Measurements from ENCODE around the gene PARP1. TPM values are rescaled to one million over a fixed set of nuclear protein-coding genes. Genes with fewer than 3 reads are reported as not detected.

Gene PARP1
- total and polyA plus RNA-seq, 12 donors = 15.3 to 150 (median 70.6) TPM

DNA sequence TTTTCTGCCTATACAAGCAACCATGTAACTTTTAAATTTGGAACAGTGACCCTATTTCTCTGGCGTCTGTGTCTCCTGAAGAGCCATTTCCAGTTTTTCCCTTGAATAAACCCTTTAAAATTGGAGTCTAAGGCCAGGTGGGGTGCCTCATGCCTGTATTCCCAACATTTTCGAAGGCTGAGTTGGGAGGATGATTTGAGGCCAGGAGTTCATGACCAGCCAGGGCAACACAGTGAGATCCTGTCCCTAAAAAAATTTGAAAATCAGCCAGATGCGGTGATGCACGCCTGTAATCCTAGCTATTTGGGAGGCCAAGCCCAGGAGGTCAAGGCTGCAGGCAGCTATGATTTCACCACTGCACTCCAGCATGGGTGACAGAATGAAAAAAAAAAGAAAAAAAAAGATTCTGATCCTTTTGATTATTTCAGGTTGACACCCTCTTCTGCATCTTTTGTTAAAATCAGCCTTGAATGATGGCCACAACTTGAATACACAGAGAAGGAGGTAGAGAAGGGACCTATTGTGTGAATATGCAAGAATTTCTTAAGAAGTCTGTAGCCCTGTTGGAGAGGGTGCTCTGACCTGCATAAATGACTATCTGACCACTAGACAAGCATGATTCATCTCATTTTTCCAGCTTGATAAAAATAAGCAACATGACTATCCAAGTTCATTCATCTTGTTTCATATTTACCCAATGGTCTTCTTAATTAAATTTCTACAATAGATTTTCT lies 40.2 kb upstream of the PARP1 start:
- no peak overlapping the region for H3K4me3 ChIP-seq
- H3K9me3 ChIP-seq (replicated peaks in 1 of 3) = no peaks in the 10 kb centered on the region
- WGBS, 4 donors = 60 to 72% (median 62%) methylated on average over 4 of the region's 4 CpGs
- intact Hi-C loops (cut with DNase I) = no loop called here
- H3K27me3 ChIP-seq = no peaks in the 10 kb centered on the region
- TF ChIP-seq, protein P1, sequence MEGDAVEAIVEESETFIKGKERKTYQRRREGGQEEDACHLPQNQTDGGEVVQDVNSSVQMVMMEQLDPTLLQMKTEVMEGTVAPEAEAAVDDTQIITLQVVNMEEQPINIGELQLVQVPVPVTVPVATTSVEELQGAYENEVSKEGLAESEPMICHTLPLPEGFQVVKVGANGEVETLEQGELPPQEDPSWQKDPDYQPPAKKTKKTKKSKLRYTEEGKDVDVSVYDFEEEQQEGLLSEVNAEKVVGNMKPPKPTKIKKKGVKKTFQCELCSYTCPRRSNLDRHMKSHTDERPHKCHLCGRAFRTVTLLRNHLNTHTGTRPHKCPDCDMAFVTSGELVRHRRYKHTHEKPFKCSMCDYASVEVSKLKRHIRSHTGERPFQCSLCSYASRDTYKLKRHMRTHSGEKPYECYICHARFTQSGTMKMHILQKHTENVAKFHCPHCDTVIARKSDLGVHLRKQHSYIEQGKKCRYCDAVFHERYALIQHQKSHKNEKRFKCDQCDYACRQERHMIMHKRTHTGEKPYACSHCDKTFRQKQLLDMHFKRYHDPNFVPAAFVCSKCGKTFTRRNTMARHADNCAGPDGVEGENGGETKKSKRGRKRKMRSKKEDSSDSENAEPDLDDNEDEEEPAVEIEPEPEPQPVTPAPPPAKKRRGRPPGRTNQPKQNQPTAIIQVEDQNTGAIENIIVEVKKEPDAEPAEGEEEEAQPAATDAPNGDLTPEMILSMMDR (IDR thresholded peaks at IDR 0.05) = no peak
- TF ChIP-seq POLR2A (IDR thresholded peaks at IDR 0.05) = no peak
- no peaks in the 10 kb centered on the region for H3K36me3 ChIP-seq (replicated peaks in 1 of 2)
- no peak overlapping the region for H3K27ac ChIP-seq
- DNase-seq = no peak
- no peaks in the 10 kb centered on the region for H3K4me1 ChIP-seq (replicated peaks in 1 of 2)

DNA sequence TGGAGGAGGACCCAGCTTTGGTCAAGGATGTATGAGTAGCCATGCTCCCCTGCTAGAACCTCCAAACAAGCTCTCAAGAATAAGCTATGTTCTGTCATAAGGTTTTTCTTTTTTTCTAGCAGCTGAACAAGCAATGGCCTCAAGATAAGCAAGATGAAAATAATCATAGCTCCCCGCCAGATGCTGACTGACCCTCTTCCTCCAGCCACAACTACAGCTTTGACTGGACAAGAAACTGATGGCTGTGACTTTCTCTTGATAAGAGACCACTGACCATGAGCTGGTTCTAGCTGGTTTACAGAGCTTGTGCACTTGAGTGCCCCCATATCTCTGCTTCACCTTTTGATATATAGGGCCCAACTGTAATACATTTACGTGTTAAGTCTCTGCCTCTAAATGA lies 38.2 kb upstream of the PARP1 start:
- Histone ChIP-seq H3K4me3 (no peak overlapping the region), H3K27ac (no peak overlapping the region), H3K4me1 (replicated peaks in 1 of 2) (no peaks in the 10 kb centered on the region), H3K27me3 (peaks cover 5% of the 10 kb centered on the region), H3K36me3 (replicated peaks in 1 of 2) (no peaks in the 10 kb centered on the region), H3K9me3 (replicated peaks in 1 of 3) (no peaks in the 10 kb centered on the region)
- TF ChIP-seq, protein P1 (IDR thresholded peaks at IDR 0.05) = no peak
- no peak for TF ChIP-seq POLR2A (IDR thresholded peaks at IDR 0.05)
- DNase-seq = no peak
- 74 to 85% (median 80%) methylated on average over 2 of the region's 2 CpGs for WGBS, 4 donors
- intact Hi-C loops (cut with DNase I) = no loop called here

DNA sequence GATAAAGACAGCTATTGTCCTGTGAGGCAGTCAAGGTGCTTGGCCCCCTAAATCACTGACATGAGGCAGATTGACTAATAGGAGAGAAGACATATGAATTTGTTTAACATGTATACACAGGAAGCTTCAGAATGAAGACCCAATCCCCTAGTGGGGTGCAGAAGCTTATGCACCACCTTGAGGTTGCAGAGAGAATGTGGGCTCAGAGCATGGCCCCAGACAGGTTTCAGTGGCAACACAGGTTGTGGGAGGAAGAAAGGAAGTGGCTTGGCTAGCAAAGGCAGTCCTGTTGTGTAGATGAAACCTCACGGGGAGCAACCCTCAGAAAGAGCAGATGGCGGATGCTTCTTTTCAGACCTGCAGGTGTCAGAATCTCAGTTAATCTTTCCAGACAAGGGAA lies 37.0 kb upstream of the PARP1 start:
- Histone ChIP-seq H3K4me1 (replicated peaks in 1 of 2) (no peaks in the 10 kb centered on the region), H3K27me3 (peaks cover 5% of the 10 kb centered on the region), H3K4me3 (no peak overlapping the region), H3K27ac (no peak overlapping the region), H3K36me3 (replicated peaks in 1 of 2) (no peaks in the 10 kb centered on the region), H3K9me3 (replicated peaks in 1 of 3) (no peaks in the 10 kb centered on the region)
- WGBS, 4 donors = 66 to 78% (median 74%) methylated on average over 2 of the region's 2 CpGs
- no peak for TF ChIP-seq POLR2A (IDR thresholded peaks at IDR 0.05)
- TF ChIP-seq, protein P1 (IDR thresholded peaks at IDR 0.05) = no peak
- intact Hi-C loops (cut with DNase I) = no loop called here
- DNase-seq = no peak

DNA sequence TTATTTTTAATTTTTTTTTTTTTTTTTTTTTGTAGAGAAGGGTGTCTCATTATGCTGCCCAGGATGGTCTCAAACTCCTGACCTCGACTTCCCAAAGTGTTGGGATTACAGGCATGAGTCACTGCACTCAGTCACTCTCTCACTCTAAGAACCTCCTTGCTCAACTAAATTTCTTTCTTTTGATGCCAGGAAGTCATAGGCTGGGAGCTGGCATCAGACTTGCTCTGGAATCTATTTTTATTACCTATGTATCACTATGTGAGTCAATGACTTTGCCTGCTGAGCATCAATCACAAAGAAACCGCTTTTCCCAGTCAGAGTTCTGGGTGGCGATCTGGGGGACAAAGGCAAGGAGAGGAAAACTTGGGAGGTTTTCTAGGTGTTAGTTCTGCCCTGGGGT lies 35.5 kb upstream of the PARP1 start:
- WGBS, 4 donors = 34 to 52% (median 42%) methylated on average over 3 of the region's 3 CpGs
- Histone ChIP-seq H3K36me3 (replicated peaks in 1 of 2) (no peaks in the 10 kb centered on the region), H3K27me3 (peaks cover 5% of the 10 kb centered on the region), H3K4me3 (no peak overlapping the region), H3K4me1 (replicated peaks in 1 of 2) (no peaks in the 10 kb centered on the region), H3K9me3 (replicated peaks in 1 of 3) (no peaks in the 10 kb centered on the region), H3K27ac (no peak overlapping the region)
- intact Hi-C loops (cut with DNase I) = no loop called here
- no peak for TF ChIP-seq POLR2A (IDR thresholded peaks at IDR 0.05)
- TF ChIP-seq, protein P1 (IDR thresholded peaks at IDR 0.05) = no peak
- DNase-seq = peak in 6 of 7 donors; percentile 48 to 65 (median 54)
